ENCODE data around the gene PRKAG1. TPM values are rescaled to one million over a fixed set of nuclear protein-coding genes. Genes with fewer than 3 reads are reported as not detected.
A peak's percentile ranks its signal among the peaks of the same experiment; 100 is the strongest.

The PRKAG1 gene
- total and polyA plus RNA-seq, 8 donors, result 18.2 to 33.4 (median 26.3) TPM

- ATAC-seq (no peak), DNase-seq (no peak), FAIRE-seq (no peak)
- intact Hi-C loops (cut with DNase I), result no loop called here
- no peak for TF ChIP-seq CTCF (IDR thresholded peaks at IDR 0.05)
- 51 to 72% methylated on average over 6 of the region's 6 CpGs for WGBS, 2 donors
- Histone ChIP-seq H3K4me1 (peaks cover 12 to 25% (median 24%) of the 10 kb centered on the region in 3 donors), H3K9me3 (no peaks in the 10 kb centered on the region), H3K27ac (no peak overlapping the region), H3K27me3 (peaks cover 0 to 21% (median 3%) of the 10 kb centered on the region in 4 donors), H3K36me3 (no peaks in the 10 kb centered on the region), H3K4me3 (no peak overlapping the region)
Observed at GRCh38 chr12:48982397-48983080, 36.0 kb downstream of the PRKAG1 start.

- peaks cover 12 to 25% (median 24%) of the 10 kb centered on the region in 3 donors for H3K4me1 ChIP-seq
- no peaks in the 10 kb centered on the region for H3K9me3 ChIP-seq
- intact Hi-C loops (cut with DNase I), result no loop called here
- no peak overlapping the region for H3K27ac ChIP-seq
- no peak for ATAC-seq
- no peaks in the 10 kb centered on the region for H3K36me3 ChIP-seq
- 20 to 29% methylated on average over 13 of the region's 13 CpGs for WGBS, 2 donors
- no peak overlapping the region for H3K4me3 ChIP-seq
- no peak for FAIRE-seq
- peak in 1 of 6 donors; percentile 52 for DNase-seq
- H3K27me3 ChIP-seq, result peaks cover 0 to 27% (median 3%) of the 10 kb centered on the region in 4 donors
- no peak for TF ChIP-seq CTCF (IDR thresholded peaks at IDR 0.05)
Observed at GRCh38 chr12:48981757-48982157, 36.8 kb downstream of the PRKAG1 start.

- no peak overlapping the region for H3K27ac ChIP-seq
- H3K36me3 ChIP-seq, result no peaks in the 10 kb centered on the region
- H3K4me3 ChIP-seq, result peak overlapping the region in 2 of 4 donors; percentile 8 to 39
- no peaks in the 10 kb centered on the region for H3K9me3 ChIP-seq
- intact Hi-C loops (cut with DNase I), result no loop called here
- DNase-seq (peak in 3 of 6 donors; percentile 46 to 67 (median 63)), FAIRE-seq (no peak), ATAC-seq (peak; percentile 13 to 46 (median 40))
- peaks cover 0 to 27% (median 3%) of the 10 kb centered on the region in 4 donors for H3K27me3 ChIP-seq
- H3K4me1 ChIP-seq, result peaks cover 12 to 25% (median 24%) of the 10 kb centered on the region in 3 donors
- WGBS, 2 donors, result 6 to 7% methylated on average over 88 to 91 of the region's 91 CpGs
- TF ChIP-seq CTCF (IDR thresholded peaks at IDR 0.05), result no peak
Observed at GRCh38 chr12:48980953-48981756, 37.4 kb downstream of the PRKAG1 start.

GRCh38 chr12:48980389-48980952, 38.1 kb downstream of the PRKAG1 start:
- peaks cover 12 to 25% (median 24%) of the 10 kb centered on the region in 3 donors for H3K4me1 ChIP-seq
- H3K4me3 ChIP-seq, result peak overlapping the region in 3 of 4 donors; percentile 12 to 39 (median 31)
- no peaks in the 10 kb centered on the region for H3K36me3 ChIP-seq
- WGBS, 2 donors, result 3 to 4% methylated on average over 46 of the region's 46 CpGs
- no peak overlapping the region for H3K27ac ChIP-seq
- no peaks in the 10 kb centered on the region for H3K9me3 ChIP-seq
- no peak for TF ChIP-seq CTCF (IDR thresholded peaks at IDR 0.05)
- peak in 2 of 6 donors; percentile 63 to 74 for DNase-seq
- intact Hi-C loops (cut with DNase I), result no loop called here
- peak; percentile 7 to 48 (median 24) for ATAC-seq
- peaks cover 0 to 27% (median 3%) of the 10 kb centered on the region in 4 donors for H3K27me3 ChIP-seq
- FAIRE-seq, result no peak

Data from pancreas (tissue), 10 donors.